ENCODE data around the gene EPHB1.

EPHB1 gene

GRCh38 chr3:135071483-135071882 lies 276.4 kb downstream of the EPHB1 start:
- H3K27ac ChIP-seq (replicated peaks): no peak overlapping the region
- TF ChIP-seq GABPA (IDR thresholded peaks at IDR 0.05; ENCODE audit: low read depth): no peak
- DNase-seq (ENCODE audit: low read depth in 1 of 2, low spot score in 1 of 2): no peak
- H3K27me3 ChIP-seq (ENCODE audit: insufficient read depth, poor library complexity, severe bottlenecking): no peaks in the 10 kb centered on the region
- no peak overlapping the region for H3K4me3 ChIP-seq (replicated peaks; ENCODE audit: insufficient read depth, low read length)

- no peaks in the 10 kb centered on the region for H3K27me3 ChIP-seq (ENCODE audit: insufficient read depth, poor library complexity, severe bottlenecking)
- H3K27ac ChIP-seq (replicated peaks): no peak overlapping the region
- no peak for DNase-seq (ENCODE audit: low read depth in 1 of 2, low spot score in 1 of 2)
- TF ChIP-seq SPI1 (IDR thresholded peaks at IDR 0.05; ENCODE audit: borderline replicate concordance, low read depth) (no peak), POLR2AphosphoS5 (IDR thresholded peaks at IDR 0.05; ENCODE audit: low read depth) (no peak), CTCF (IDR thresholded peaks at IDR 0.05; ENCODE audit: insufficient read depth, low read length) (no peak), REST (IDR thresholded peaks at IDR 0.05; ENCODE audit: insufficient replicate concordance, low read depth) (no peak), GABPA (IDR thresholded peaks at IDR 0.05; ENCODE audit: low read depth) (no peak)
- H3K4me3 ChIP-seq (replicated peaks; ENCODE audit: insufficient read depth, low read length): no peak overlapping the region
These were observed 277.4 kb downstream of the EPHB1 start for GRCh38 chr3:135072431-135072830.

- H3K27me3 ChIP-seq (ENCODE audit: insufficient read depth, poor library complexity, severe bottlenecking): no peaks in the 10 kb centered on the region
- TF ChIP-seq POLR2AphosphoS5 (IDR thresholded peaks at IDR 0.05; ENCODE audit: low read depth) (no peak), SPI1 (IDR thresholded peaks at IDR 0.05; ENCODE audit: borderline replicate concordance, low read depth) (no peak), CTCF (IDR thresholded peaks at IDR 0.05; ENCODE audit: insufficient read depth, low read length) (no peak), REST (IDR thresholded peaks at IDR 0.05; ENCODE audit: insufficient replicate concordance, low read depth) (no peak), GABPA (IDR thresholded peaks at IDR 0.05; ENCODE audit: low read depth) (no peak)
- H3K4me3 ChIP-seq (replicated peaks; ENCODE audit: insufficient read depth, low read length): no peak overlapping the region
- no peak for DNase-seq (ENCODE audit: low read depth in 1 of 2, low spot score in 1 of 2)
- H3K27ac ChIP-seq (replicated peaks): no peak overlapping the region
These were observed 280.1 kb downstream of the EPHB1 start for GRCh38 chr3:135075157-135075556.

- DNase-seq (ENCODE audit: low read depth in 1 of 2, low spot score in 1 of 2): no peak
- no peak overlapping the region for H3K27ac ChIP-seq (replicated peaks)
- no peak overlapping the region for H3K4me3 ChIP-seq (replicated peaks; ENCODE audit: insufficient read depth, low read length)
- no peak for TF ChIP-seq SPI1 (IDR thresholded peaks at IDR 0.05; ENCODE audit: borderline replicate concordance, low read depth)
- TF ChIP-seq CTCF (IDR thresholded peaks at IDR 0.05; ENCODE audit: insufficient read depth, low read length): no peak
- TF ChIP-seq POLR2AphosphoS5 (IDR thresholded peaks at IDR 0.05; ENCODE audit: low read depth): no peak
- TF ChIP-seq GABPA (IDR thresholded peaks at IDR 0.05; ENCODE audit: low read depth): no peak
- TF ChIP-seq REST (IDR thresholded peaks at IDR 0.05; ENCODE audit: insufficient replicate concordance, low read depth): no peak
- H3K27me3 ChIP-seq (ENCODE audit: insufficient read depth, poor library complexity, severe bottlenecking): no peaks in the 10 kb centered on the region
These were observed 281.3 kb downstream of the EPHB1 start for GRCh38 chr3:135076341-135076740.
